Sigmoid colon (tissue), 7 donors: ENCODE results near the gene HERPUD1. TPM values are rescaled to one million over a fixed set of nuclear protein-coding genes. Genes with fewer than 3 reads are reported as not detected.
A peak's percentile ranks its signal among the peaks of the same experiment; 100 is the strongest.
"Not testable (repeated sequence)": the region's sequence is repeated elsewhere in the genome, so short reads cannot be mapped to it uniquely, and the experiment has no call there.

ENCODE experiments used
- DNase-seq: peaks from one replicate; pipeline ENCODE4 v3.0.0-alpha.2; 2019
- H3K27ac ChIP-seq, 4 donors: fragments of 200-600 bp; sonication (generic); one replicate each; pipeline ENCODE4 v1.5.1; 2016 to 2019; ENCODE audit warnings: mild to moderate bottlenecking in 1 of 4
- H3K27me3 ChIP-seq, 3 donors: fragments of 200-600 bp; sonication (generic); one replicate each; pipeline ENCODE4 v1.5.1; 2019; ENCODE audit warnings: mild to moderate bottlenecking in 1 of 3
- H3K36me3 ChIP-seq, 4 donors: fragments of 200-600 bp; sonication (generic); one replicate each; pipeline ENCODE4 v1.5.1; 2016 to 2019
- H3K4me1 ChIP-seq, 4 donors: fragments of 200-600 bp; sonication (generic); one replicate each; pipeline ENCODE4 v1.5.1; 2017 to 2019
- H3K4me3 ChIP-seq, 4 donors: fragments of 200-600 bp; sonication (generic); one replicate each; pipeline ENCODE4 v1.5.1; 2017 to 2019; ENCODE audit warnings: mild to moderate bottlenecking in 2 of 4, moderate library complexity in 1 of 4
- H3K9me3 ChIP-seq, 4 donors: fragments of 200-600 bp in 3 of 4; sonication (generic) in 3 of 4; one replicate each; pipeline versions ENCODE4 v1.5.1 to v1.6.1; 2013 to 2019
- EP300 ChIP-seq, 4 donors: sonication (generic); formaldehyde crosslinking; IDR thresholded peaks; one replicate each; pipeline ENCODE4 v1.6.1; 2017; ENCODE audit warnings: antibody characterized with exemption in 4 of 4
- POLR2A ChIP-seq, 2 donors: fragments of 450-650 bp; IDR thresholded peaks; one replicate each; pipeline ENCODE4 v1.6.1; 2016; ENCODE audit warnings: antibody characterized with exemption in 2 of 2, mild to moderate bottlenecking in 2 of 2, moderate library complexity in 2 of 2
- POLR2AphosphoS5 ChIP-seq, 4 donors: sonication (generic); formaldehyde crosslinking; IDR thresholded peaks; one replicate each; pipeline ENCODE4 v1.6.1; 2017; ENCODE audit warnings: antibody characterized with exemption in 4 of 4
- WGBS, 2 donors: extraction: QIAGEN DNeasy Blood & Tissue Kit; methylation state at CpG; one replicate each; pipeline ENCODE4 v1.1.7; 2013; 5-methylcytosine and 5-hydroxymethylcytosine counted together
- intact Hi-C: fragments of 100-400 bp; cut with DNase I; formaldehyde crosslinking; loops from one replicate; pipeline ENCODE4 v1.15.1; 2023
- polyA plus RNA-seq, 3 donors: library from polyadenylated mRNA; stranded (reverse); fragments of 200-250 nt; gene quantifications; one replicate each; pipeline ENCODE4 v1.2.3, GENCODE V29; 2013
- total RNA-seq, 4 donors: library from RNA; depleted of rRNA; stranded (reverse); fragments of >200 nt; gene quantifications; one replicate each; pipeline ENCODE4 v1.1.0, GENCODE V29; 2016
- TF ChIP-seq, protein P1 (sequence below), 4 experiments: fragments of 450-650 bp in 3 of 4; fragments of 200-600 bp in 1 of 4; IDR thresholded peaks; one replicate each; pipeline ENCODE4 v1.5.1; 2016 to 2019; ENCODE audit warnings: antibody characterized with exemption in 4 of 4, mild to moderate bottlenecking in 3 of 4, moderate library complexity in 2 of 4
- donor health status: healthy with polysubstance abuse.
- donor health status: Bipolar disorder and iron deficiency.
- donor health status: healthy.

The HERPUD1 gene, protein sequence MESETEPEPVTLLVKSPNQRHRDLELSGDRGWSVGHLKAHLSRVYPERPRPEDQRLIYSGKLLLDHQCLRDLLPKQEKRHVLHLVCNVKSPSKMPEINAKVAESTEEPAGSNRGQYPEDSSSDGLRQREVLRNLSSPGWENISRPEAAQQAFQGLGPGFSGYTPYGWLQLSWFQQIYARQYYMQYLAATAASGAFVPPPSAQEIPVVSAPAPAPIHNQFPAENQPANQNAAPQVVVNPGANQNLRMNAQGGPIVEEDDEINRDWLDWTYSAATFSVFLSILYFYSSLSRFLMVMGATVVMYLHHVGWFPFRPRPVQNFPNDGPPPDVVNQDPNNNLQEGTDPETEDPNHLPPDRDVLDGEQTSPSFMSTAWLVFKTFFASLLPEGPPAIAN
- total RNA-seq (10 to 100 TPM; 63.1 to 93.1 (median 73.1) TPM), polyA plus RNA-seq (100 to 1,000 TPM in 1 of 3 donors, 10 to 100 TPM in 2; 54.1 to 119 (median 59.2) TPM)

DNA sequence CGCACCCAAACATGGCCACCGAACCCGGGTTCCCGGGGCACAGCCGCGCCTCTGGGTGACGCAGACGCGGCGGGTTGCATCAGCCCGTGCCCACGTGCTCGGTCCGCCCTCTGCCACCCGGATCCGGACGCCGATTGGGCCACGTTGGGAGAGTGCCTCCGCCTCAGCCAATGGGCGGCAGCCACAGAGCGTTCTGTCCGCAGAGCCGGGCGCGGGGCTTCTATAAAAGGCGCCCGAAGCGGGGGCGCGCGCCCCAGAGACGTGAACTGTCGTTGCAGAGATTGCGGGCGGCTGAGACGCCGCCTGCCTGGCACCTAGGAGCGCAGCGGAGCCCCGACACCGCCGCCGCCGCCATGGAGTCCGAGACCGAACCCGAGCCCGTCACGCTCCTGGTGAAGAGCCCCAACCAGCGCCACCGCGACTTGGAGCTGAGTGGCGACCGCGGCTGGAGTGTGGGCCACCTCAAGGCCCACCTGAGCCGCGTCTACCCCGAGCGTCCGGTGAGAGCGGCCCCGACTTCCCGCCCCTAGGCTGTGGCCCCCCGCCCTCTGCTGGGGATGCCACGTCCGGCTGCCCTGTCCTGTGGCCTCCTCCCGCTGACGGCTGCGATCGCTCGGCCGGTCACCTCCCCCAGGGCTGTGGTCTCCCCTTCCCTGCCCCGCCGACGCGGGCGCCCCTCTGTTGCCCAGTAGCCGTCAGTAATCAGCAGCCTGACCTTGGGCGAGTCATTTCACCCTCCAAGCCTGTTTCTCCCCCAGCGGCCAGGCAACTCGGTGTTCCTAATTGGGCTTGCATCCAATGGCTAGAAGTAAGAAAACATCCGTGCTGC lies at the start of gene HERPUD1:
Gene HERPUD1, plus strand, starts transcription at position 251 of the 829 bp plus-strand sequence. Its CDS starts 103 bp downstream, at position 354.
- Histone ChIP-seq H3K36me3 (peaks cover 9 to 23% (median 16%) of the 10 kb centered on the region in 4 donors), H3K4me1 (peaks cover 0 to 42% (median 38%) of the 10 kb centered on the region in 4 donors), H3K9me3 (no peaks in the 10 kb centered on the region), H3K27ac (peak within 1 kb of the TSS; percentile 98 to 100 (median 100)), H3K4me3 (peak within 1 kb of the TSS; percentile 86 to 100 (median 100)), H3K27me3 (no peaks in the 10 kb centered on the region)
- intact Hi-C loops: loop anchor here (1.0 to 10.0 kb wide), 5 partner anchors 57 to 1193 kb away; partner anchors contain the start of genes CFAP20, MT2A, NLRC5 and NUP93
- peak; percentile 99 for DNase-seq
- WGBS, 2 donors: 0% methylated on average over 83 of the region's 83 CpGs
- TF ChIP-seq, protein P1, sequence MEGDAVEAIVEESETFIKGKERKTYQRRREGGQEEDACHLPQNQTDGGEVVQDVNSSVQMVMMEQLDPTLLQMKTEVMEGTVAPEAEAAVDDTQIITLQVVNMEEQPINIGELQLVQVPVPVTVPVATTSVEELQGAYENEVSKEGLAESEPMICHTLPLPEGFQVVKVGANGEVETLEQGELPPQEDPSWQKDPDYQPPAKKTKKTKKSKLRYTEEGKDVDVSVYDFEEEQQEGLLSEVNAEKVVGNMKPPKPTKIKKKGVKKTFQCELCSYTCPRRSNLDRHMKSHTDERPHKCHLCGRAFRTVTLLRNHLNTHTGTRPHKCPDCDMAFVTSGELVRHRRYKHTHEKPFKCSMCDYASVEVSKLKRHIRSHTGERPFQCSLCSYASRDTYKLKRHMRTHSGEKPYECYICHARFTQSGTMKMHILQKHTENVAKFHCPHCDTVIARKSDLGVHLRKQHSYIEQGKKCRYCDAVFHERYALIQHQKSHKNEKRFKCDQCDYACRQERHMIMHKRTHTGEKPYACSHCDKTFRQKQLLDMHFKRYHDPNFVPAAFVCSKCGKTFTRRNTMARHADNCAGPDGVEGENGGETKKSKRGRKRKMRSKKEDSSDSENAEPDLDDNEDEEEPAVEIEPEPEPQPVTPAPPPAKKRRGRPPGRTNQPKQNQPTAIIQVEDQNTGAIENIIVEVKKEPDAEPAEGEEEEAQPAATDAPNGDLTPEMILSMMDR (IDR thresholded peaks at IDR 0.05): peak in 1 of 4 experiments; percentile 19
- TF ChIP-seq EP300 (IDR thresholded peaks at IDR 0.05) (no peak), POLR2A (IDR thresholded peaks at IDR 0.05) (peak; percentile 80 to 86), POLR2AphosphoS5 (IDR thresholded peaks at IDR 0.05) (peak; percentile 97 to 99 (median 99))

DNA sequence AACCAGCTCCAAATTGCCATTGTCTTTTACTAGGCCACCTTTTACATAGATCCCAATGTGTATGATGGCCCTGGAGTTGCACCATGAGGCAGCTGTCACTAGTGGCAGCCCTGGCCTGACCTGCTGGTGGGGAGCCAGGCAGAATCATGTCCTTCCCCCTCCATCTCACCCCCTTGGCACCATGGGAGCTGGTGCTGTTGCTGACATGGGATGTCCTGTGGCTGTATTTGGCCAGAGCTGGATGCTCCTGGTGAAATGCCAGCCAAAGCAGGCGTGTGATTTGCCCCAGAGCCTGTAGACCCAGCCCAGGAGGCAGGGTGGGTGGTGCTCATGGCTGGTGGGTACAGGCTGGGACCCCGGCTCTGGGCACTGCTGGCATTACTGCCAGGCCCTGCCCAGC lies 48.4 kb upstream of the HERPUD1 start:
- Histone ChIP-seq H3K27me3 (no peaks in the 10 kb centered on the region), H3K27ac (no peak overlapping the region), H3K4me3 (no peak overlapping the region), H3K36me3 (no peaks in the 10 kb centered on the region), H3K9me3 (no peaks in the 10 kb centered on the region), H3K4me1 (no peaks in the 10 kb centered on the region)
- 88 to 94% methylated on average over 2 of the region's 2 CpGs for WGBS, 2 donors
- intact Hi-C loops: no loop called here
- no peak for DNase-seq
- TF ChIP-seq POLR2AphosphoS5 (IDR thresholded peaks at IDR 0.05) (no peak), POLR2A (IDR thresholded peaks at IDR 0.05) (no peak), EP300 (IDR thresholded peaks at IDR 0.05) (no peak)
- TF ChIP-seq, protein P1 (IDR thresholded peaks at IDR 0.05): no peak

DNA sequence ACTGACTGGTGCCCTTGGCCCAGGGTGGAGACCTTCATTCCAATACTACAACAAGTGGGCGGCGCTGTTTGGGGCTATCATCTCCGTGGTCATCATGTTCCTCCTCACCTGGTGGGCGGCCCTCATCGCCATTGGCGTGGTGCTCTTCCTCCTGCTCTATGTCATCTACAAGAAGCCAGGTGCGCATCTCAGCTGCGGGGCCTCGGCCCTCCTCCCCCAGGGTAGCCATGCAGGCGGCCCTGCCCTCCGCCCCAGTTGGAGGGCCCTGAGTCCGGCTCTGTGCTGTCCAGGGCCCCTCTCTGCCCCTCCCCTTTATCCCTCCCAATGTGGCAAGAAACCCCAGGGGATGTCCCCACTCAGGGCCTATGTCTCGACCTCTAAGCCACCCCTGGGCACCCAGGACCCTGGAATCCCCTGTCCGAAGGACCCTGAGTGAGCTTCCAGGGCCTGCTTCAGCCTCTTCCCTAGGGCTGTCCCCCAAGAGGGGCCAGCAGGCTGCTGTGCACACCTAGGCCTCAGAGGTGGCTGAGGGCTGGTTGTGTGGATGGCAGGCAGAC lies 47.8 kb upstream of the HERPUD1 start:
- Histone ChIP-seq H3K27me3 (no peaks in the 10 kb centered on the region), H3K4me3 (no peak overlapping the region), H3K36me3 (no peaks in the 10 kb centered on the region), H3K4me1 (no peaks in the 10 kb centered on the region), H3K27ac (no peak overlapping the region), H3K9me3 (no peaks in the 10 kb centered on the region)
- 90 to 94% methylated on average over 14 of the region's 14 CpGs for WGBS, 2 donors
- intact Hi-C loops: no loop called here
- DNase-seq: no peak
- TF ChIP-seq, protein P1 (IDR thresholded peaks at IDR 0.05): no peak

DNA sequence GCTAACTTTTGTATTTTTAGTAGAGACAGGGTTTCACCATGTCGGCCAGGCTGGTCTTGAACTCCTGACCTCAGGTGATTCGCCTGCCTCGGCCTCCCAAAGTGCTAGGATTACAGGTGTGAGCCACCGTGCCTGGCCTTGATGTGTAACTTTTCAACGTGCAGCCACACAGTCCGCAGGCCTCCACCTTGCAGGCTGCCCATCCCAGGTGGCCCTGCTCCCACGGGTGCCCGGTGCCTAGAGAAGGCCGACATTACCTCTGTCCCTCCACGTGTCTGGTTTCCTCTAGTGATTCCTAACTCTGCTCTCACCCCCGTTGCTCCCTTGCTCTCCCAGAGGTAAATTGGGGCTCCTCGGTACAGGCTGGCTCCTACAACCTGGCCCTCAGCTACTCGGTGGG lies 47.0 kb upstream of the HERPUD1 start:
- DNase-seq, H3K4me1 ChIP-seq, H3K27me3 ChIP-seq, intact Hi-C loops, H3K4me3 ChIP-seq, H3K9me3 ChIP-seq, H3K27ac ChIP-seq, H3K36me3 ChIP-seq: not testable (repeated sequence)
- 92 to 95% methylated on average over 13 of the region's 13 CpGs for WGBS, 2 donors
